ENCODE results near the gene ASB18. TPM values are rescaled to one million over a fixed set of nuclear protein-coding genes. Genes with fewer than 3 reads are reported as not detected.

ASB18 gene
- total RNA-seq, 1 experiment from 2014 or later: not detected

DNA sequence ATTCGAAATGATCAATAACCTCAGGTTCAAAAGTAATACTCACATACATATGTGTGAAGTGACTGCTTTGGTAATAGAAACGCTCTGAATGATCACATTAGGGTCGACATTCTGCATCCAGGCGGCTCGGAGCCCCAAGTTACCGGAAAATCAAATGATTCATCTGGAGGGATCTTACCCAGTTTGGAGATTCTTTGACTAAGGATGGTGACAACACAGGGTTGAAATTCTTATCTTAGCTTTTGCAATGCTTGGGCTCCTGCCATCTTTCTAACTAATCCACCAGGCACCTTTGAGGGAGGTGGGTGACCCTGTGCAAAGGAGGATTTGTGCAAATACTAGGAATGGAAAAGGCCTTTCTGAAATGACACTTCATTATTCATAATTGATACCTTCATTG is 106.8 kb downstream of the ASB18 start:
- ATAC-seq: no peak
- intact Hi-C loops (cut with micrococcal nuclease): no loop called here
- TF ChIP-seq EZH2phosphoT487 (IDR thresholded peaks at IDR 0.05; ENCODE audit: borderline replicate concordance) (no peak), SRF (IDR thresholded peaks at IDR 0.05; ENCODE audit: low read depth) (no peak), SP1 (IDR thresholded peaks at IDR 0.05; ENCODE audit: low read depth) (no peak), POLR2A (IDR thresholded peaks at IDR 0.05; ENCODE audit: borderline replicate concordance, extremely low read depth, insufficient read depth, insufficient read length) (no peak), FOSL1 (IDR thresholded peaks at IDR 0.05; ENCODE audit: low read depth) (no peak), ZNF274 (IDR thresholded peaks at IDR 0.05; ENCODE audit: low read depth, low read length) (no peak)
- TF ChIP-seq, protein P1, sequence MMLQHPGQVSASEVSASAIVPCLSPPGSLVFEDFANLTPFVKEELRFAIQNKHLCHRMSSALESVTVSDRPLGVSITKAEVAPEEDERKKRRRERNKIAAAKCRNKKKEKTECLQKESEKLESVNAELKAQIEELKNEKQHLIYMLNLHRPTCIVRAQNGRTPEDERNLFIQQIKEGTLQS (IDR thresholded peaks at IDR 0.05): no peak
- TF ChIP-seq, protein P2, sequence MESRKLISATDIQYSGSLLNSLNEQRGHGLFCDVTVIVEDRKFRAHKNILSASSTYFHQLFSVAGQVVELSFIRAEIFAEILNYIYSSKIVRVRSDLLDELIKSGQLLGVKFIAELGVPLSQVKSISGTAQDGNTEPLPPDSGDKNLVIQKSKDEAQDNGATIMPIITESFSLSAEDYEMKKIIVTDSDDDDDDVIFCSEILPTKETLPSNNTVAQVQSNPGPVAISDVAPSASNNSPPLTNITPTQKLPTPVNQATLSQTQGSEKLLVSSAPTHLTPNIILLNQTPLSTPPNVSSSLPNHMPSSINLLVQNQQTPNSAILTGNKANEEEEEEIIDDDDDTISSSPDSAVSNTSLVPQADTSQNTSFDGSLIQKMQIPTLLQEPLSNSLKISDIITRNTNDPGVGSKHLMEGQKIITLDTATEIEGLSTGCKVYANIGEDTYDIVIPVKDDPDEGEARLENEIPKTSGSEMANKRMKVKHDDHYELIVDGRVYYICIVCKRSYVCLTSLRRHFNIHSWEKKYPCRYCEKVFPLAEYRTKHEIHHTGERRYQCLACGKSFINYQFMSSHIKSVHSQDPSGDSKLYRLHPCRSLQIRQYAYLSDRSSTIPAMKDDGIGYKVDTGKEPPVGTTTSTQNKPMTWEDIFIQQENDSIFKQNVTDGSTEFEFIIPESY (IDR thresholded peaks at IDR 0.05; ENCODE audit: extremely low read depth, insufficient replicate concordance, low read length): no peak
- Histone ChIP-seq H4K20me1 (ENCODE audit: insufficient read depth) (no peaks in the 10 kb centered on the region), H3K27ac (ENCODE audit: low read depth, low read length) (no peak overlapping the region), H3K9ac (ENCODE audit: low read length) (no peak overlapping the region), H3K4me2 (ENCODE audit: low read length) (no peak overlapping the region), H2AFZ (ENCODE audit: low read depth, low read length, poor library complexity, severe bottlenecking) (no peak overlapping the region), H3K9me2 (ENCODE audit: insufficient read depth) (no peaks in the 10 kb centered on the region), H3K79me2 (ENCODE audit: insufficient read depth, low read length) (no peaks in the 10 kb centered on the region), H3K4me1 (ENCODE audit: control insufficient read depth in 1 of 2, insufficient read depth in 2 of 2, low read length in 2 of 2) (no peaks in the 10 kb centered on the region), H3K9me3 (ENCODE audit: control insufficient read depth in 1 of 2, insufficient read depth in 1 of 2, low read depth in 1 of 2, low read length in 2 of 2) (no peaks in the 10 kb centered on the region), H3K4me3 (replicated peaks in 1 of 2; ENCODE audit: low read depth in 1 of 2, low read length in 2 of 2) (no peak overlapping the region), H3K36me3 (ENCODE audit: control insufficient read depth in 1 of 2, insufficient read depth in 2 of 2, low read length in 2 of 2) (no peaks in the 10 kb centered on the region), H3K27me3 (ENCODE audit: insufficient read depth, low read length) (no peaks in the 10 kb centered on the region)
- BruUV-seq (replicated peaks): no TSS peak
- DNase-seq (ENCODE audit: low read depth, low spot score): no peak
- ChIA-PET POLR2A (no interaction called here), RAD21 (ENCODE audit: low non-redundant PET in 1 of 2, low total read pairs in 2 of 2, uncharacterized antibody in 2 of 2, unreplicated experiment in 2 of 2) (no interaction called here), CTCF (no interaction called here)

DNA sequence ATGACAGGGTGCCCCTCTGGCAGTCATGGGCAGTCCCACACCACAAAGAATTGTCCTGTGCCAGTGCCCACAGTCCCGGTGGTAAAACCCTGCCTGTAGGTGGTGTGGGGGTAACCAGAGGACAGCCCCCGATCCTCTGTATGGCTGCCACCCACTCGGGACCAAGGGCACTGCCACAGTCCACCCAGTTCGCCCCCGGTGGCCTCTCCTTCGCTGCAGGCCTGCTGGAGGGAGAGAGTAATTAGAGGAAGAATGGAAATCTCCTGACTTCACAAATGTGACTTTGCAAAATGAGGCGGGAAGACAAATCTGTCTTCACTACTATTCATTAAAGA is 107.4 kb downstream of the ASB18 start:
- DNase-seq (ENCODE audit: low read depth, low spot score) (no peak), ATAC-seq (no peak; the same call in 1 of the 2 replicates)
- ChIA-PET POLR2A (no interaction called here), CTCF (no interaction called here), RAD21 (ENCODE audit: low non-redundant PET in 1 of 2, low total read pairs in 2 of 2, uncharacterized antibody in 2 of 2, unreplicated experiment in 2 of 2) (no interaction called here)
- H3K9me2 ChIP-seq (ENCODE audit: insufficient read depth): no peaks in the 10 kb centered on the region
- H3K79me2 ChIP-seq (ENCODE audit: insufficient read depth, low read length): no peaks in the 10 kb centered on the region
- no peaks in the 10 kb centered on the region for H4K20me1 ChIP-seq (ENCODE audit: insufficient read depth)
- intact Hi-C loops (cut with micrococcal nuclease): no loop called here
- no peak for TF ChIP-seq SIN3A (IDR thresholded peaks at IDR 0.05; ENCODE audit: low read depth)
- H3K27me3 ChIP-seq (ENCODE audit: insufficient read depth, low read length): no peaks in the 10 kb centered on the region
- no peak overlapping the region for H3K27ac ChIP-seq (ENCODE audit: low read depth, low read length)
- no peak overlapping the region for H3K4me2 ChIP-seq (ENCODE audit: low read length)
- no peak overlapping the region for H3K4me3 ChIP-seq (replicated peaks in 1 of 2; ENCODE audit: low read depth in 1 of 2, low read length in 2 of 2)
- no peaks in the 10 kb centered on the region for H3K9me3 ChIP-seq (ENCODE audit: control insufficient read depth in 1 of 2, insufficient read depth in 1 of 2, low read depth in 1 of 2, low read length in 2 of 2)
- BruUV-seq (replicated peaks): no TSS peak
- H3K36me3 ChIP-seq (ENCODE audit: control insufficient read depth in 1 of 2, insufficient read depth in 2 of 2, low read length in 2 of 2): no peaks in the 10 kb centered on the region
- no peaks in the 10 kb centered on the region for H3K4me1 ChIP-seq (ENCODE audit: control insufficient read depth in 1 of 2, insufficient read depth in 2 of 2, low read length in 2 of 2)
- no peak overlapping the region for H2AFZ ChIP-seq (ENCODE audit: low read depth, low read length, poor library complexity, severe bottlenecking)
- H3K9ac ChIP-seq (ENCODE audit: low read length): no peak overlapping the region
